NT2/D1 (cell line): ENCODE data around the gene ZNF697.
"Not testable (repeated sequence)": the region's sequence is repeated elsewhere in the genome, so short reads cannot be mapped to it uniquely, and the experiment has no call there.

ENCODE experiments used
- DNase-seq: peaks from one replicate; pipeline ENCODE4 v3.0.0-alpha.2; 2011; ENCODE audit warnings: low read depth, low spot score
- H3K27me3 ChIP-seq: 2 replicates; pipeline ENCODE4 v1.6.0; 2011; ENCODE audit warnings: mild to moderate bottlenecking; ENCODE audit not compliant: insufficient read length, insufficient read depth
- H3K36me3 ChIP-seq: 2 replicates; pipeline ENCODE4 v1.6.1; 2011; ENCODE audit warnings: mild to moderate bottlenecking, low read length, mixed read lengths; ENCODE audit not compliant: insufficient read depth, insufficient read length
- H3K4me1 ChIP-seq: 2 replicates; pipeline ENCODE4 v1.5.1; 2011; ENCODE audit not compliant: insufficient read depth, insufficient read length
- H3K4me3 ChIP-seq: 2 replicates; pipeline ENCODE4 v1.5.1; 2011; ENCODE audit warnings: low read depth; ENCODE audit not compliant: insufficient read length
- H3K9ac ChIP-seq: 2 replicates; pipeline ENCODE4 v1.6.0; 2011; ENCODE audit warnings: low read depth; ENCODE audit not compliant: insufficient read length
- H3K9me3 ChIP-seq: 2 replicates; pipeline ENCODE4 v1.5.1; 2011; ENCODE audit warnings: mild to moderate bottlenecking, low read length; ENCODE audit not compliant: insufficient read depth
- SUZ12 ChIP-seq: IDR thresholded peaks from 2 replicates; pipeline ENCODE4 v1.6.1; 2011; ENCODE audit not compliant: insufficient read length, insufficient read depth; ENCODE audit errors: extremely low read depth
- YY1 ChIP-seq: IDR thresholded peaks from 2 replicates; pipeline ENCODE4 v1.6.1; 2011; ENCODE audit not compliant: insufficient read length, insufficient read depth
- ZNF274 ChIP-seq: IDR thresholded peaks from 2 replicates; pipeline ENCODE4 v1.6.1; 2011; ENCODE audit warnings: mild to moderate bottlenecking, low read depth, low read length

ZNF697 gene

DNA sequence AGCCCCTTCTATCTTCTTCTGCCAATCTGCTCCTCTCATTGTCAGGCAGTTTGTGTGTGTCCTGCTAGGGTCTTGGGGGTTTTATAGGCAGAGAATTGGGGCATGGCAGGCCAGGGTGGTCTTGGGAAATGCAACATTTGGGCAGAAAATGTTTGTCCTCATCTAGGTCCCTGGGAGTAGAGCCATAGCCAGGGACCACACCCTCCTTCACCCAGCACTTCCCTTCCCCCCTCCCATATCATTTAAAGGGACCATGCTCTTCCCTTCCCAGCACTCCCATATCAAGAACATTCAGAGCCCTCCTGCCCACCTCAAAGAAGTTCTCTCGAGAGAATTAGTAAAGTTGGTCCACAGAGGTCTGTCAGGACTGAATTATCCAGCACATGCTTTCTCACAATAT lies 41.7 kb downstream of the ZNF697 start:
- no peak for DNase-seq
- no peaks in the 10 kb centered on the region for H3K27me3 ChIP-seq
- H3K9me3 ChIP-seq = no peaks in the 10 kb centered on the region
- no peaks in the 10 kb centered on the region for H3K4me1 ChIP-seq
- H3K4me3 ChIP-seq = no peak overlapping the region
- peaks cover 4% of the 10 kb centered on the region for H3K36me3 ChIP-seq
- no peak overlapping the region for H3K9ac ChIP-seq
- TF ChIP-seq YY1 (no peak), SUZ12 (no peak), ZNF274 (no peak)

GRCh38 chr1:119605686-119606085 lies 42.4 kb downstream of the ZNF697 start:
- no peaks in the 10 kb centered on the region for H3K4me1 ChIP-seq
- H3K4me3 ChIP-seq = no peak overlapping the region
- no peak for DNase-seq
- no peaks in the 10 kb centered on the region for H3K9me3 ChIP-seq
- H3K27me3 ChIP-seq = no peaks in the 10 kb centered on the region
- H3K9ac ChIP-seq = no peak overlapping the region
- TF ChIP-seq ZNF274 (no peak), YY1 (no peak), SUZ12 (no peak)
- H3K36me3 ChIP-seq = peaks cover 4% of the 10 kb centered on the region

GRCh38 chr1:119605080-119605479 lies 43.0 kb downstream of the ZNF697 start:
- H3K9ac ChIP-seq, H3K27me3 ChIP-seq, DNase-seq, H3K4me1 ChIP-seq, H3K9me3 ChIP-seq, H3K4me3 ChIP-seq, H3K36me3 ChIP-seq: not testable (repeated sequence)

GRCh38 chr1:119603695-119604094 lies 44.4 kb downstream of the ZNF697 start:
- Histone ChIP-seq H3K27me3 (no peaks in the 10 kb centered on the region), H3K4me1 (no peaks in the 10 kb centered on the region), H3K9ac (no peak overlapping the region), H3K9me3 (no peaks in the 10 kb centered on the region), H3K36me3 (peaks cover 4% of the 10 kb centered on the region), H3K4me3 (no peak overlapping the region)
- DNase-seq = no peak
- TF ChIP-seq ZNF274 (no peak), YY1 (no peak), SUZ12 (no peak)

- H3K4me3 ChIP-seq, DNase-seq, H3K27me3 ChIP-seq, H3K36me3 ChIP-seq, H3K4me1 ChIP-seq, H3K9ac ChIP-seq, H3K9me3 ChIP-seq: not testable (repeated sequence)
Observed at GRCh38 chr1:119603241-119603640, 44.8 kb downstream of the ZNF697 start.

GRCh38 chr1:119602789-119603188 lies 45.3 kb downstream of the ZNF697 start:
- H3K9ac ChIP-seq, H3K36me3 ChIP-seq, DNase-seq, H3K9me3 ChIP-seq, H3K4me3 ChIP-seq, H3K27me3 ChIP-seq, H3K4me1 ChIP-seq: not testable (repeated sequence)

DNA sequence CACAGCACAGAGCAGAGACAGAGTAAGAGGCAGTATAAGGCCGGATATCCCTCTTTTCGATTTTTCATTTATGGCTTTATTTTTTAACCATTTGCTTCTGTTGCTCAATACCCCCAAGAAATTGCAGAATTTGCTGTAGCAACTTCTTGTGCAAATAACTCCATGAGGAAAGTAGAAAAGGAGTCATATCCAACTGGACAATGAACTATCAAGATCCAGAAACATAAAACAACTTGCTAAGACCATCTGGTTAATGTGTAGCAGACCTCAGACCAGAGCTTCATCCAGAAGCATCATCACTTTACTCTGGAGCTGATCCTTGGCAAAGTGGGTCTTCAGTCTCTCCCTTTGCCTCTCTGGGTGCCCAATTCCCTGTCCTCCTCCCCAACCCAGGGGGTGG lies 45.9 kb downstream of the ZNF697 start:
- H3K4me3 ChIP-seq = no peak overlapping the region
- no peaks in the 10 kb centered on the region for H3K4me1 ChIP-seq
- no peaks in the 10 kb centered on the region for H3K9me3 ChIP-seq
- H3K27me3 ChIP-seq = no peaks in the 10 kb centered on the region
- peaks cover 4% of the 10 kb centered on the region for H3K36me3 ChIP-seq
- H3K9ac ChIP-seq = no peak overlapping the region
- TF ChIP-seq YY1 (no peak), SUZ12 (no peak)
- DNase-seq = no peak

- no peaks in the 10 kb centered on the region for H3K36me3 ChIP-seq
- no peaks in the 10 kb centered on the region for H3K27me3 ChIP-seq
- no peak for DNase-seq
- no peak overlapping the region for H3K4me3 ChIP-seq
- no peak overlapping the region for H3K9ac ChIP-seq
- no peaks in the 10 kb centered on the region for H3K9me3 ChIP-seq
- TF ChIP-seq YY1 = no peak
- H3K4me1 ChIP-seq = no peaks in the 10 kb centered on the region
Observed at GRCh38 chr1:119600976-119601375, 47.1 kb downstream of the ZNF697 start.

DNA sequence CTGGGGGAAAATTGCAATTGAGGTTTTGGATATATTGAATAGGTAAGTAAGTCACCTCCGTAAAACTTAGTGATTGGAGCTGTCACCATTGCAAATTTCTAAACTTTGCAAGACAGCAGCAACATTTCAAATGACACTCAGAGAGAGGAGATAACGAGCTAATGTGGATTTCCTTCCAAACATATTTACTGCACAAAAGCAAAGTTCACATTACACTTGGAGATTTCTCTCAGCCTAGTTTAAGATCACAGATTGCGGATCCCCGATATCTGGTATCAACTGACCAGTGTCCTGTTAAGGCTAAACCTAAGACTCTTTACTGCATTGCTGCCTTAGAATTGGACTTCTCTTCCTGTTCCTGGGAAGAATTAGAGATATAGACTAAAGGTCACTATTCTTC lies 47.5 kb downstream of the ZNF697 start:
- Histone ChIP-seq H3K4me1 (no peaks in the 10 kb centered on the region), H3K36me3 (no peaks in the 10 kb centered on the region), H3K9me3 (no peaks in the 10 kb centered on the region), H3K27me3 (no peaks in the 10 kb centered on the region), H3K4me3 (no peak overlapping the region), H3K9ac (no peak overlapping the region)
- DNase-seq = no peak
- no peak for TF ChIP-seq ZNF274
- TF ChIP-seq YY1 = no peak
- no peak for TF ChIP-seq SUZ12
